K562 (cell line): Measurements from ENCODE around the gene GPR149. TPM values are rescaled to one million over a fixed set of nuclear protein-coding genes. Genes with fewer than 3 reads are reported as not detected.
A peak's percentile ranks its signal among the peaks of the same experiment; 100 is the strongest.

Experiments used
- ATAC-seq: fragments of 200-7000 bp; cut with Tn5 transposase; 3 replicates; pipeline ENCODE4 v1.9.1; 2020; ENCODE audit warnings: moderate library complexity
- BruUV-seq: library from RNA; stranded (reverse); fragments of 400-500 nt; replicated peaks from 2 replicates; lab custom pipeline; 2021; lab: Mats Ljungman, UMichigan
- CTCF ChIA-PET: fragments of 300-600 bp; formaldehyde crosslinking; extraction: SDS; loops from one replicate; lab custom pipeline; 2021; ENCODE audit warnings: low intra/inter-chr PET ratio; lab: Yijun Ruan, JAX
- POLR2A ChIA-PET: fragments of 300-600, 350-650 bp; sonication (Branson Sonifier 250); formaldehyde crosslinking; extraction: SDS; loops from one replicate; lab custom pipeline; 2021; ENCODE audit warnings: antibody characterized with exemption, inconsistent platforms; lab: Yijun Ruan, JAX
- DNase-seq, 4 experiments: peaks; one replicate each; pipeline versions ENCODE4 v3.0.0 to v3.0.0-alpha.2; 2011 to 2018; ENCODE audit warnings: low spot score in 3 of 4, mixed read lengths in 3 of 4; ENCODE audit errors: extremely low read depth in 1 of 4
- FAIRE-seq: peaks from 2 replicates; lab custom pipeline; 2011; peaks lifted over from hg19 to GRCh38; lab: Jason Lieb, UNC
- H2AFZ ChIP-seq: 2 replicates; pipeline ENCODE4 v1.6.0; 2011; ENCODE audit warnings: low read depth, low read length, control low read depth, inconsistent platforms
- H3K27ac ChIP-seq: fragments of 200-600 bp; 3 replicates; pipeline ENCODE4 v1.8.0; 2011; ENCODE audit warnings: low read depth, mild to moderate bottlenecking, control low read depth, inconsistent platforms, low read length, moderate library complexity, mixed read lengths; ENCODE audit errors: extremely low read depth
- H3K27me3 ChIP-seq, 2 experiments: fragments of 300-600 bp in 1 of 2; 2 replicates in 1 of 2; 3 replicates in 1 of 2; pipeline versions ENCODE4 v1.6.0 to v1.8.0; 2011; ENCODE audit warnings: inconsistent platforms in 2 of 2, low read length in 2 of 2, mild to moderate bottlenecking in 1 of 2, mixed read lengths in 1 of 2, moderate library complexity in 1 of 2; ENCODE audit not compliant: control insufficient read depth in 2 of 2, insufficient read depth in 2 of 2
- H3K36me3 ChIP-seq: fragments of 300-600 bp; 3 replicates; pipeline ENCODE4 v1.8.0; 2011; ENCODE audit warnings: mild to moderate bottlenecking, low read length, inconsistent platforms; ENCODE audit not compliant: control insufficient read depth, insufficient read depth
- H3K4me1 ChIP-seq, 2 experiments: fragments of 200-600 bp in 1 of 2; replicated peaks in 1 of 2; 2 replicates in 1 of 2; 3 replicates in 1 of 2; pipeline versions ENCODE4 v1.5.1 to v1.8.0; 2011; ENCODE audit warnings: inconsistent platforms in 2 of 2, low read length in 2 of 2, mild to moderate bottlenecking in 1 of 2, mixed read lengths in 1 of 2, moderate library complexity in 1 of 2; ENCODE audit not compliant: control insufficient read depth in 2 of 2, insufficient read depth in 2 of 2
- H3K4me2 ChIP-seq: 2 replicates; pipeline ENCODE4 v1.6.1; 2011; ENCODE audit warnings: low read length, control low read depth, inconsistent platforms, mixed read lengths; ENCODE audit not compliant: insufficient read depth
- H3K4me3 ChIP-seq: fragments of 200-600 bp; sonication (generic), shearing (Covaris generic); 2 replicates; pipeline ENCODE4 v1.5.1; 2016; ENCODE audit warnings: control low read depth, inconsistent platforms
- H3K79me2 ChIP-seq: fragments of 200-600 bp; 3 replicates; pipeline ENCODE4 v1.8.0; 2011; ENCODE audit warnings: low read length, inconsistent platforms; ENCODE audit not compliant: control insufficient read depth, insufficient read depth
- H3K9ac ChIP-seq, 2 experiments: 2 replicates each; pipeline versions ENCODE4 v1.6.0 to v1.6.1; 2011; ENCODE audit warnings: low read depth in 2 of 2, low read length in 2 of 2, control low read depth in 1 of 2, inconsistent platforms in 1 of 2, mild to moderate bottlenecking in 1 of 2, mixed read lengths in 1 of 2; ENCODE audit not compliant: insufficient read depth in 1 of 2
- H3K9me1 ChIP-seq: one replicate; pipeline ENCODE4 v1.6.0; 2011; ENCODE audit warnings: inconsistent platforms, mild to moderate bottlenecking, low read length, moderate library complexity; ENCODE audit not compliant: control insufficient read depth, insufficient read depth
- H3K9me3 ChIP-seq: replicated peaks from 2 replicates; pipeline ENCODE4 v1.5.1; 2011; ENCODE audit warnings: low read depth, low read length, inconsistent platforms; ENCODE audit not compliant: control insufficient read depth, insufficient read depth
- H4K20me1 ChIP-seq: replicated peaks from 2 replicates; pipeline ENCODE4 v1.6.1; 2011; ENCODE audit warnings: low read length, inconsistent platforms, mixed read lengths; ENCODE audit not compliant: control insufficient read depth, insufficient read depth
- ARID1B ChIP-seq: fragments of 450-650 bp; IDR thresholded peaks from 2 replicates; pipeline ENCODE4 v1.6.1; 2016; ENCODE audit warnings: antibody characterized with exemption, mild to moderate bottlenecking, inconsistent platforms
- CBFA2T2 ChIP-seq: fragments of 450-650 bp; conservative IDR thresholded peaks from 2 replicates; pipeline ENCODE4 v1.6.1; 2017; ENCODE audit warnings: mild to moderate bottlenecking
- CBFA2T3 ChIP-seq: fragments of 450-650 bp; IDR thresholded peaks from 2 replicates; pipeline ENCODE4 v1.6.1; 2017
- EP300 ChIP-seq: IDR thresholded peaks from 2 replicates; pipeline ENCODE4 v1.6.1; 2012; ENCODE audit warnings: low read length, improper control_type of control experiment
- RAD21 ChIP-seq, 2 experiments: fragments of 250-450 bp in 1 of 2; fragments of 450-650 bp in 1 of 2; sonication (Bioruptor Pico) in 1 of 2; formaldehyde crosslinking in 1 of 2; IDR thresholded peaks in 1 of 2; conservative IDR thresholded peaks in 1 of 2; 2 replicates each; pipeline versions ENCODE4 v1.4.0 to v1.8.0; 2020 to 2022; ENCODE audit warnings: mild to moderate bottlenecking in 2 of 2, moderate library complexity in 1 of 2
- RREB1 ChIP-seq: fragments of 250-450 bp; sonication (Bioruptor Pico); IDR thresholded peaks from 2 replicates; pipeline ENCODE4 v1.4.0; 2020
- TAF7 ChIP-seq: fragments of 450-650 bp; IDR thresholded peaks from 2 replicates; pipeline ENCODE4 v1.6.1; 2016; ENCODE audit warnings: missing genetic modification characterization, missing compliant biosample characterization
- TAL1 ChIP-seq: fragments of 450-650 bp; IDR thresholded peaks from 2 replicates; pipeline ENCODE4 v1.6.1; 2016; ENCODE audit warnings: mild to moderate bottlenecking
- TEAD4 ChIP-seq, 2 experiments: sonication (generic) in 1 of 2; formaldehyde crosslinking in 1 of 2; IDR thresholded peaks; 2 replicates each; pipeline versions ENCODE4 v1.6.1 to v1.8.0; 2012 to 2022; ENCODE audit warnings: borderline replicate concordance in 1 of 2, inconsistent platforms in 1 of 2, low read length in 1 of 2, mild to moderate bottlenecking in 1 of 2, missing genetic modification reagents in 1 of 2
- ZEB2 ChIP-seq: fragments of 450-650 bp; IDR thresholded peaks from 2 replicates; pipeline ENCODE4 v1.6.1; 2016
- in situ Hi-C: fragments of 300-500 bp; cut with MboI; formaldehyde crosslinking; loops from 4 replicates; pipeline ENCODE4 v1.15.0; 2018; ENCODE audit warnings: inconsistent platforms, mixed read lengths
- intact Hi-C: fragments of 100-400 bp; cut with micrococcal nuclease; formaldehyde crosslinking; loops from 2 replicates; pipeline ENCODE4 v1.14.2; 2022
- polyA plus RNA-seq, 8 experiments: library from polyadenylated mRNA; depleted of rRNA in 4 of 8; stranded (reverse) in 5 of 8; unstranded in 3 of 8; fragments of >200 nt; fragmentation: Nextera tagmentation in 2 of 8; fragmentation: Illumina TruSeq in 1 of 8; extraction: Ambion mirVana in 2 of 8; extraction: Trizol in 1 of 8; gene quantifications; 2 replicates each; pipeline versions ENCODE4 v1.2.1 to v1.2.3, GENCODE V29; 2011 to 2014; ENCODE audit warnings: inconsistent platforms in 1 of 8, missing spikeins in 1 of 8
- total RNA-seq, 7 experiments: library from RNA; depleted of rRNA in 6 of 7; stranded (reverse); fragments of >200 nt in 6 of 7; fragmentation: Illumina TruSeq in 2 of 7; extraction: Trizol in 2 of 7; gene quantifications; 2 replicates each; pipeline versions ENCODE4 v1.2.1 to v1.2.3, GENCODE V29; 2011 to 2021; ENCODE audit warnings: low replicate concordance in 1 of 7
- TF ChIP-seq, protein P1 (sequence below): fragments of 250-450 bp; sonication (Bioruptor Pico); IDR thresholded peaks from 2 replicates; pipeline ENCODE4 v1.4.0; 2020; ENCODE audit warnings: mild to moderate bottlenecking

Gene GPR149
- total and polyA plus RNA-seq, 9 of the 15 experiments (the other 6 are each of a cell fraction or from before 2014, with no cell fraction given): not detected

GRCh38 chr3:154327871-154328270, 102.1 kb downstream of the GPR149 start:
- in situ Hi-C loops: no loop called here
- Histone ChIP-seq H3K27ac (no peak overlapping the region), H3K36me3 (no peaks in the 10 kb centered on the region), H3K9me1 (no peaks in the 10 kb centered on the region), H3K27me3 (no peaks in the 10 kb centered on the region), H3K9me3 (no peaks in the 10 kb centered on the region), H3K9ac (no peak overlapping the region), H4K20me1 (0 out of 2 replicates have a peak, but pooled peaks cover 3% of the 10 kb centered on the region), H3K4me1 (peaks cover 1 to 15% of the 10 kb centered on the region in 2 experiments; a peak in 2 of 5 replicates), H3K4me2 (no peak overlapping the region), H3K4me3 (no peak overlapping the region), H3K79me2 (peaks cover 21% of the 10 kb centered on the region)
- BruUV-seq: no TSS peak
- POLR2A ChIA-PET: no interaction called here
- CTCF ChIA-PET: no interaction called here
- intact Hi-C loops: no loop called here
- DNase-seq (no peak), FAIRE-seq (no peak), ATAC-seq (no peak)
- TF ChIP-seq, protein P1, sequence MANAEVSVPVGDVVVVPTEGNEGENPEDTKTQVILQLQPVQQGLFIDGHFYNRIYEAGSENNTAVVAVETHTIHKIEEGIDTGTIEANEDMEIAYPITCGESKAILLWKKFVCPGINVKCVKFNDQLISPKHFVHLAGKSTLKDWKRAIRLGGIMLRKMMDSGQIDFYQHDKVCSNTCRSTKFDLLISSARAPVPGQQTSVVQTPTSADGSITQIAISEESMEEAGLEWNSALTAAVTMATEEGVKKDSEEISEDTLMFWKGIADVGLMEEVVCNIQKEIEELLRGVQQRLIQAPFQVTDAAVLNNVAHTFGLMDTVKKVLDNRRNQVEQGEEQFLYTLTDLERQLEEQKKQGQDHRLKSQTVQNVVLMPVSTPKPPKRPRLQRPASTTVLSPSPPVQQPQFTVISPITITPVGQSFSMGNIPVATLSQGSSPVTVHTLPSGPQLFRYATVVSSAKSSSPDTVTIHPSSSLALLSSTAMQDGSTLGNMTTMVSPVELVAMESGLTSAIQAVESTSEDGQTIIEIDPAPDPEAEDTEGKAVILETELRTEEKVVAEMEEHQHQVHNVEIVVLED (CRISPR knock-in tag): no peak
- TF ChIP-seq TEAD4 (IDR thresholded peaks at IDR 0.05; ENCODE audit: low read length): peak; percentile 67
- TF ChIP-seq TEAD4 (CRISPR knock-in tag; IDR thresholded peaks at IDR 0.05; ENCODE audit: borderline replicate concordance): no peak
- no peak for TF ChIP-seq TAF7 (tag)
- no peak for TF ChIP-seq RREB1 (CRISPR knock-in tag)
- peak; percentile 39 for TF ChIP-seq ARID1B
- no peak for TF ChIP-seq RAD21 (CRISPR knock-in tag; conservative IDR thresholded peaks at IDR 0.05 in 1 of 2, IDR thresholded peaks at IDR 0.05 in 1 of 2)
- TF ChIP-seq CBFA2T2: peak; percentile 61
- TF ChIP-seq TAL1: peak; percentile 65
- peak; percentile 53; the same call in 1 of the 2 replicates for TF ChIP-seq ZEB2
- peak; percentile 14; the same call in 1 of the 2 replicates for TF ChIP-seq EP300
- TF ChIP-seq CBFA2T3: peak; percentile 75
- TF ChIP-seq, all 486 proteins: peak for 7
- H2AFZ ChIP-seq: no peak overlapping the region
